ENCODE results near the gene ABHD2.

Gene ABHD2

GRCh38 chr15:89126009-89126408, 37.8 kb downstream of the ABHD2 start:
- 0 out of 2 replicates have a peak overlapping the region, but pooled peaks have one; percentile 49 for H3K27ac ChIP-seq (ENCODE audit: low read length)
- peaks cover 73% of the 10 kb centered on the region for H3K79me2 ChIP-seq (ENCODE audit: low read length)
- H3K9ac ChIP-seq (ENCODE audit: low read length): no peak overlapping the region
- H2AFZ ChIP-seq (ENCODE audit: low read length): no peak overlapping the region
- H3K4me1 ChIP-seq (ENCODE audit: low read length): peaks cover 82% of the 10 kb centered on the region
- peaks cover 44% of the 10 kb centered on the region for H3F3A ChIP-seq (ENCODE audit: insufficient read depth, low read length)
- no peak for TF ChIP-seq EZH2phosphoT487 (IDR thresholded peaks at IDR 0.05; ENCODE audit: low read length)
- no peak for TF ChIP-seq CTCF (IDR thresholded peaks at IDR 0.05; ENCODE audit: low read length)
- TF ChIP-seq EZH2 (optimal IDR thresholded peaks at IDR 0.05; ENCODE audit: low read depth, low read length): no peak
- H3K9me3 ChIP-seq (replicated peaks; ENCODE audit: insufficient read depth, low read length): no peaks in the 10 kb centered on the region
- peaks cover 5% of the 10 kb centered on the region for H3K36me3 ChIP-seq (replicated peaks; ENCODE audit: insufficient read depth, low read length)
- H3K4me2 ChIP-seq (ENCODE audit: low read depth, low read length): no peak overlapping the region
- DNase-seq: no peak
- H3K27me3 ChIP-seq (replicated peaks; ENCODE audit: insufficient read depth, low read length): no peaks in the 10 kb centered on the region
- no peak overlapping the region for H3K4me3 ChIP-seq (ENCODE audit: low read length)
- no peaks in the 10 kb centered on the region for H3K9me2 ChIP-seq (replicated peaks; ENCODE audit: insufficient read depth, low read length)
- no peaks in the 10 kb centered on the region for H4K20me1 ChIP-seq (ENCODE audit: insufficient read depth, low read length)

DNA sequence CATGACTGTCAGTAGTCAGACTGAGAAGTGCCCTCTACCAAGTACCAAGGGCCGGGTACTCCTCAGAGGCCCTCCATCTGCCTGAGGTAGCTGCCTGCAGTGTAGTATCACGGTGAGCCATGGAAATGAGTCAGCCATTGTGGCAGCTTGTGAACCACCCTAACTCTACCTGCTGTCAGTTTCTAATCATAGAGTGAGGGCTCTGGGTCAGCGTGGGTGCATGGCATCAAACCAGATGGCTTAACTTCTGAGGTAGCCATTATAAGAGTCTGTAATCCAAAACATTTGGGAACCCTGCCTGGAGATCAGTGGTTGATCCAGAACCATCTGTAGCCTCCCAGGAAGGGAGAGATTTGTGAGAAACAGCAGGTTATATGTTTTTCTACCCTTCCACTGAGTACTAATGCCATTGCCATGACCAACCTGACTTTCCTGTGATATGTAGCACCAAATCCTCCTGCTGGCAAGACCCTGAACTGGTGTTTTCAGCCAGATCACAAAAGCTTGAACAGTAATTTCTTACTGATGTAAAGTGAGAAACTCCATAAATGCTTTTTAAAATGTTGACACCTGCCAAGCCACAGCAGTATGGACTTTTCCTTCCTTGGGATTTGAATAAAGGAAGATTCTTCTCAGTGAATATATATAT, 38.9 kb downstream of the ABHD2 start:
- Histone ChIP-seq H4K20me1 (ENCODE audit: insufficient read depth, low read length) (no peaks in the 10 kb centered on the region), H3K9ac (ENCODE audit: low read length) (no peak overlapping the region), H3K27ac (ENCODE audit: low read length) (peak overlapping the region; percentile 49; the same call in 1 of the 2 replicates), H3K9me3 (replicated peaks; ENCODE audit: insufficient read depth, low read length) (no peaks in the 10 kb centered on the region), H3K79me2 (ENCODE audit: low read length) (peaks cover 73% of the 10 kb centered on the region), H3F3A (ENCODE audit: insufficient read depth, low read length) (peaks cover 49% of the 10 kb centered on the region), H3K4me3 (ENCODE audit: low read length) (no peak overlapping the region), H3K4me1 (ENCODE audit: low read length) (peaks cover 82% of the 10 kb centered on the region), H3K36me3 (replicated peaks; ENCODE audit: insufficient read depth, low read length) (peaks cover 4% of the 10 kb centered on the region; the same call in 1 of the 2 replicates), H3K9me2 (replicated peaks; ENCODE audit: insufficient read depth, low read length) (no peaks in the 10 kb centered on the region), H3K4me2 (ENCODE audit: low read depth, low read length) (no peak overlapping the region), H2AFZ (ENCODE audit: low read length) (no peak overlapping the region), H3K27me3 (replicated peaks; ENCODE audit: insufficient read depth, low read length) (no peaks in the 10 kb centered on the region)
- DNase-seq: peak; percentile 35
- no peak for TF ChIP-seq EZH2 (optimal IDR thresholded peaks at IDR 0.05; ENCODE audit: low read depth, low read length)
- peak; percentile 29 for TF ChIP-seq CTCF (IDR thresholded peaks at IDR 0.05; ENCODE audit: low read length)
- no peak for TF ChIP-seq EZH2phosphoT487 (IDR thresholded peaks at IDR 0.05; ENCODE audit: low read length)

DNA sequence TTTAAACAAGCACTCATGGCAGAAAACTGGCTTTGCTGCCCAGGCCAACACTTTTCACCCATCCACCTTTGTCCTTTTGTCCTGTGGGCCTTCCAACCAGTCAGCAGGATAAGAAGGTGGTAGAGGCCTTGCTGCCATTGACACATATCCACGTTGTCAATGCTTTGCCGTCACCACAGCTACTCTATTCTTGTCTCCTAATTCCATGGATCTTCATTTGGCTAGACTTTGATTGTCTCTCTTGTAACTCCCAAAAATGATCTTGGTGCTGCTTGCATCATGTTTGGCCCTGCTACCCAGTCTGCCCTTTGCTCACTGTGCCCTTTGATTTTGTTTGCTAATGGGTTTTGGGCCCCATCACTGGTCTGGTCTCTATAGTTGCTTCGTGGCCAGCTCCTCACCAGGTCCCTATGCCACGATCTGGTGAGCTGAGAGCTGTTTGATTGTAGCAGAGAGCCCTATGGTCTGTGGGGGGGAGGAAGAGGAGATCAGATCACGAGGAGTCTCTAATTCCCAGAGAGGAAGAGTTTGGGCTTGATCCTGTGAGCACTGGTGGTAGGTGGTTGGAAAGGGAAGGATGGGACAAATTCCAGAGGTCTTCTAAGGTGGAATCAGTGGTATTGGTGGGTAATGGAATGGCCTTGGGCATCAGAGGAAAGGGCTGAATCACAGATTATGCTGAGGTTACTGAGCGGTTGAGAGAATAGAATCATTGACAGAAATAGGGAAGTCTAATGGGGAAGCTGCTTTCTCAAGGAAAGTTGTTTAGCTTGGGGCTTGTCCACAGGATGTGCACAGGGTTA, 40.3 kb downstream of the ABHD2 start:
- TF ChIP-seq EZH2 (optimal IDR thresholded peaks at IDR 0.05; ENCODE audit: low read depth, low read length): no peak
- TF ChIP-seq CTCF (IDR thresholded peaks at IDR 0.05; ENCODE audit: low read length): no peak
- no peak for TF ChIP-seq EZH2phosphoT487 (IDR thresholded peaks at IDR 0.05; ENCODE audit: low read length)
- H3K9me2 ChIP-seq (replicated peaks; ENCODE audit: insufficient read depth, low read length): no peaks in the 10 kb centered on the region
- H3K9ac ChIP-seq (ENCODE audit: low read length): peak overlapping the region; percentile 65; the same call in 1 of the 2 replicates
- H3K4me3 ChIP-seq (ENCODE audit: low read length): no peak overlapping the region
- H3K79me2 ChIP-seq (ENCODE audit: low read length): peaks cover 79% of the 10 kb centered on the region
- no peaks in the 10 kb centered on the region for H3K27me3 ChIP-seq (replicated peaks; ENCODE audit: insufficient read depth, low read length)
- H3K4me2 ChIP-seq (ENCODE audit: low read depth, low read length): 0 out of 2 replicates have a peak overlapping the region, but pooled peaks have one; percentile 51
- H3K9me3 ChIP-seq (replicated peaks; ENCODE audit: insufficient read depth, low read length): no peaks in the 10 kb centered on the region
- H3K4me1 ChIP-seq (ENCODE audit: low read length): peaks cover 82% of the 10 kb centered on the region
- H3K27ac ChIP-seq (ENCODE audit: low read length): peak overlapping the region; percentile 96
- peaks cover 4% of the 10 kb centered on the region; the same call in 1 of the 2 replicates for H3K36me3 ChIP-seq (replicated peaks; ENCODE audit: insufficient read depth, low read length)
- peaks cover 47% of the 10 kb centered on the region for H3F3A ChIP-seq (ENCODE audit: insufficient read depth, low read length)
- no peak overlapping the region for H2AFZ ChIP-seq (ENCODE audit: low read length)
- no peaks in the 10 kb centered on the region for H4K20me1 ChIP-seq (ENCODE audit: insufficient read depth, low read length)
- DNase-seq: no peak

All from MM.1S (cell line).